GM19328 (cell line): ENCODE results near the gene TRAF7.

ENCODE experiments used
- ATAC-seq: cut with Tn5 transposase; IDR thresholded peaks from one replicate; pipeline ENCODE4 v1.9.1; 2021; ENCODE audit warnings: mild to moderate bottlenecking, moderate library complexity; ENCODE audit not compliant: unreplicated experiment

TRAF7 gene

DNA sequence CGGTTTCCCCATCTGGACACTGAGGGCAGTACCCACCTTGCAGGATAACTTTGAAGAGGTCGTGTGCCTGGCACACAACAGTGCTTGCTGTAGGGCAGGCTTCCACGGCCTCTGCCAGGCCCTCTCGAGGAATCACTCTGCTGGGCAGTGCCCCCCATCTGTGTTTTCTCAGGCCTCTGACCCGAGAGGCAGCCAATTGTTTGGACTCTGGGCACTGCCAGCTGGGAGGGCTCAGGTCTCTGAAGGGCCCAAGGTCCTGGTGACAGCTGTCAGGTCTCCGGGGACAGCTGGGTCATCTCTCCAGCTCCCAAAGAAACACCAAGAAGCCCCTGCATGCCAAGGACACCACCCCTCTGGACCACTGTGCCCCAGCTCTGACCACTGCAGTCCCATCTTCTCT is 8.2 kb upstream of the TRAF7 start:
- no peak for ATAC-seq

DNA sequence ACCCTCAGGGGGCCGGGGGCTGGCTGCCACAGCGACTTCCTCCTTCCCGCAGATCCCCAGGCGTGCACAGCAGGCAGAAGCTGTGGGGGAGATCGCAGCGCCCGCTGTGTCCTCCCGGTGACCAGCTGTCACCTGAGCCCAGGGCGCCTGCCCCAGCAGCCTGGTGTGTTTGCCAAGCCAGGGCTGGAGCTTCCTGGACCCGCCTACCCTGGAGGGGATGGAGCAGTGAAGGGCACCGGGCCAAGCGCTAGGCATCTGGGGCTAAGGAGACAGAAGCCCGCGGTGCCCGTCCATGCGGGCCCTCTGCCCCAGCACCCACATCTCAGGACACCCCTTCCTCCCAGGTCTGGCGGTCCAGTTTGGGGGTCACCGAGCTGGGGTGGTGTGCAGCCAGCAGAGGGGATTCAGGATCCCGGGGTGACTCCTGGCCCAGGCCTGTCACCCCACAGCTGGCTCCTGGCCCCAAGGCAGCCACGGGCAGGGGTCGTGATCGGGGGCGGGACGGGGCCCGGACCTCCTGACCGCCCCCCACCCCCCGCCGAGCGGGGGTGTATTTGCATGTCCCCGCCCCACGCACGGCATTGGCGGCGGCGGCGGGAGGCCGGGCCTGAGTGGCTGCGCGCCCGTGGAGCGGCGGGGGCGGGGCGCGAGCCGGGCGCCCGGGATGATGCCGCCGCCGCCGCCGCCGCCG is 7.5 kb upstream of the TRAF7 start, which contains the start of gene RAB26:
RAB26 (plus strand) TSS at position 645 of the 691 bp plus-strand sequence. CDS start 159 bp downstream, outside the sequence.
- no peak for ATAC-seq

DNA sequence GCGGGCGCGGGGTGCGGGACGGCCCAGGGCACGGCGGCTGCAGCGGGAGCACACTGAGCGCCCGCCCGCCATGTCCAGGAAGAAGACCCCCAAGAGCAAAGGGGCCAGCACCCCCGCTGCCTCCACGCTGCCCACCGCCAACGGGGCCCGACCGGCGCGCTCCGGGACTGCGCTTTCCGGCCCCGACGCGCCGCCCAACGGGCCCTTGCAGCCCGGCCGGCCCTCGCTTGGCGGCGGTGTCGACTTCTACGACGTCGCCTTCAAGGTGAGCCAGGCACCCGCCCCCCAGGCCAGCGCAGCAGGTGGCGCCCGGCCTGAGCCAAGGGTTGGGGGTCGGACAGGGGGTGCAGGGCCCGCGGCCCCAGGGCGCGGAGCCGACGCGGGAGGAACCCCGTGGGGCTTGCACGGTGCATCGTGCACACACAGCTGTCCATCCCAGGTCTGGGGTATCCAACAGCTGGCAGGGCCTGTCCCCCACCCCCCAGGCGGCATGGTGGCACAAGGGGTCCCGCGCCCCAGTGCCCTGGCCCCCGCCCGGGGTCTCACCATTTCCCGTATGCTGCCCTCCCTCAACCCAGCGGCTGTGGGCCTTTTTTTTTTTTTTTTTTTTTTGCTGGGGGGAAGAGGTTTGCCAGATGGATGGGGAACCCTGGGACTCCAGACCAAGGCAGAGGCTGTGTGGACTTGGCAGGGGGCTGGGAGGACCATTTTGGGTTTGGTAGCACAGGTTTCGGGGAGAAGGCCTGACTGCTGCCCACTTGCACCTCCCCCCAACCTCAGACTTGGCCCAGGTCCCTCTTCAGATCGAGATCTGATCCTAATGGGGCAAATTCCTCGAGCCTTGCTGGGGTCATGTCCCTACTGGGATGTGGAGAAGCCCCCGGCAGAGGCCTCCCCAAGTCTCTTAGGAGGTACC is 6.6 kb upstream of the TRAF7 start:
- ATAC-seq, result no peak

DNA sequence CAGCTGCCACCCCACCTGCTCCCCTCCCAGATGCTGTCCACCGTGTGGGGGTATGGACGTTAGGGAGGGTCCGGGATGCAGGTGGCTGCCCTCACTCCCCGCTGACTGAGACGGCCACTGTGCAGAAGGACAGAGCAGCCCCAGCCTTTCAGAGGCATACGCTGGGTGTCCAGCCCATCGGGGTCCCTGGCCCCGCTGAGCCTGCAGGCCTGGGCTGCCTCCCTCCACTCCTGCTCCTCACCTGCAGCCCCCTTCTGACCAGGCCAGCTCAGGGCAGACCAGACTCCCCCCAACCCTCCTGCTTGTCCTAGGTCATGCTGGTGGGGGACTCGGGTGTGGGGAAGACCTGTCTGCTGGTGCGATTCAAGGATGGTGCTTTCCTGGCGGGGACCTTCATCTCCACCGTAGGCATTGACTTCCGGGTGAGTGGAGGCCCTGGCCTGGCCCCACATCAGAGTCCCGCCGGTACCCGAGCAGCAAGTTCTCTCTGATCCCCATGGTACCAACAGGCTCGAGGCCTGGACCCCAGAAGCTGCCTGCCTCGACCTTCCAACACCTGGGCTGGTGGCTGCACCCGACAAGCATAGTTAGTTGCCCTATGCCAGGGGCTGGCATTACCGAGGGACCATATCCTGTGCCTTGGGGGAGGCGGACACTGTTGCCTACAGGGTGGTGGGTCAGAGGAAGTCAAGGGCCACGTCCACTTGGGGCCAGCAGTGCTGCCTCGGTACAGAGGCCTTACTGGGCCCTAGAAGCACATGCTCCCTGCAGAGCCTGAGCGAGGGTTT is 5.8 kb upstream of the TRAF7 start:
- ATAC-seq, result no peak

DNA sequence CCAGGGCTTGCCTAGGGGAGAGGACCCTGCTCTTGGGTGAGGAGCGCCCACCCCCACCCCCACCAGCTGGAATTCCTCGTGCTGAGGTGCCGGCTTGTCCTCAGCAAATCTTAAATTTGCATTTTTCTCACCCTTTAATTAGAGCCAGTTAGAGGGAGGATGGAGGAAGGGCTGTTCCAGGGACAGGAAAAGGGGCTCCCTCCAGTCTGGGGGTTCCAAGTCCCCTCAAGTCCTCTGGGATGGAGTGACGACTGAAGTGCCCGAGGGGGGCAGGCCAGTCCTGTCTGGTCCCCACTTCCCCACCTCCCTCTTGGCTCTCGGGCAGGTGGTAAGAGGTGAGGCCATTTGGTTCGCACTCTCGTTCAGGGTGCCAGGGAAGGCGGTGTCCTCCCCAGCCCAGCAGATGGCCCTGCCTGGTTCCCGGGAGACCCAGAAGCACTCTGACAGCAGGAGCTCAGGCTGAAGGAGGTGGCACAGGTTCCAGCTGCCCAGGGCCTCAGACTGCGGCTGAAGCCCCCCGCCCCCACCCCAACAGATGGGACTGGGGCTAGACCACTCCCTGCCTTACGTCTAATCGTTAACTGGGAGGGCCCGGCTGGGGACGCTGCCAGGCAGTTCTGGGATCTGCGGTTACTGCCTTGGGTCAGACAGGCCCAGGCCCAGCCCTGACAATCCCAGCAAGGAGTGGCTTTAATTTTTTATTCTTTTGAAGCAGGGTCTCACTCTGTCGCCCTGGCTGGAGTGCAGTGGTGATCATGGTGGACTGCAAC is 5.0 kb upstream of the TRAF7 start:
- no peak for ATAC-seq

DNA sequence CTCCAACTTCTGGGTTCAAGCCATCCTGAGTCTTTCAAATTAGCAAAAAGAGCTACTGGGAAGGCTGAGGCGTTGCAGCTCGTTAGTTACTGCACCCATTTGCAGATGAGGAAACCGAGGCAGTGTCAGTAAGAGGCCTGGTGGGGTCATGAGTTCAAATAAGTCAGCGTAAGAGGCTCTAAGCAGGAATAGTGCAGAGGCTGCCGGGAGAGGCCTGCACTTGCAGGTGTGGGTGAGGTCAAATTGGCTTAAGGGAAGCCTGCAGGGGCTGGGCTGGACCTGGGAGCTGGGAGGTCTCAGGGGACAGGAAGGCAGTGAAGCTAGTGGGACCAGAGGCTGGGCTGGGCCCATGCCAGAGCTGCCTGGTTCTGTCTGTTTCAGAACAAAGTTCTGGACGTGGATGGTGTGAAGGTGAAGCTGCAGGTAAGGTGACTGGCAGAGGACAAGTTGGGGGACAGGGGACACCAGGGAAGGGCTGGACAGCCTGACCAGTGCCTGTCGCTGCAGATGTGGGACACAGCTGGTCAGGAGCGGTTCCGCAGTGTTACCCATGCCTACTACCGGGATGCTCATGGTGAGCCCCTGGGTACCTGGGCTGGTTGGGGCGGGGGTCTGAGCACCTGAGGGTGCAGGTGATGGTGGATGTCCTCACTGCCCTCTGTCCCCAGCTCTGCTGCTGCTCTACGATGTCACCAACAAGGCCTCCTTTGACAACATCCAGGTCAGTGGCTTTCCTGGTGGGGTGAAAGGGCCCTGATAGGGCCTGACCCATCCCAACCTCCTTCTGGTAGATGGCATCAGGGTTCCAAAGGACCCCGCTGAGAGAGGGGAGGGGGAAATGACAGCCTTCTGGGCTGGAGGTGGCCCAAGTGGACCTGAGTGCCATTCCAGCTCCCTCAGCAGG is 4.1 kb upstream of the TRAF7 start:
- no peak for ATAC-seq

DNA sequence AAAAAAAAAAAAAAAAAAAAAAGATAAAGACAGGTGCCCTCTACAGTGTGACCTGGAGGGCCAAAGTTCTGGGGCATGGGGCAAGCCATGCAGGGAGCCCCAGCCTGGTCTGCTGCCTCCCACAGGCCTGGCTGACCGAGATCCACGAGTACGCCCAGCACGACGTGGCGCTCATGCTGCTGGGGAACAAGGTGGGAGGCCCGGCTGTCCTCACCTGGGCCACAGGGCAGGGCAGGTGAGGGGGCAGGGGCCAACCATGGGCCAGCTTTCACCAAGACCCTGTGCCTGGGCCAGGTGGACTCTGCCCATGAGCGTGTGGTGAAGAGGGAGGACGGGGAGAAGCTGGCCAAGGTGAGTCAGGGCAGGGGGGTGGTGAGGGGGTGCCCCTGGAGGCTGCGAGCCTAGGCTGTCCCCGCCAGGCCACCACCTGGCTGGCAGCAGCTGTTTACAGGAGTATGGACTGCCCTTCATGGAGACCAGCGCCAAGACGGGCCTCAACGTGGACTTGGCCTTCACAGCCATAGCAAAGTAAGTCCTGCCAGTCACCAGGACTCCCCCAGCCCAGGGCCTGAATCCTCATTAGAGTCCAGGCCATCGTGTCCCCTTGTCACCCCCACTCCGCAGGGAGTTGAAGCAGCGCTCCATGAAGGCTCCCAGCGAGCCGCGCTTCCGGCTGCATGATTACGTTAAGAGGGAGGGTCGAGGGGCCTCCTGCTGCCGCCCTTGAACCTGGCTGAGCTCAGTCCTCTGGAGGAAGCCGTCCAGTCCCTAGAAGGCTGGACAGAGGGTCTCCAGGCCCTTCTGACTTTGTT is 2.7 kb upstream of the TRAF7 start:
- ATAC-seq, result no peak

DNA sequence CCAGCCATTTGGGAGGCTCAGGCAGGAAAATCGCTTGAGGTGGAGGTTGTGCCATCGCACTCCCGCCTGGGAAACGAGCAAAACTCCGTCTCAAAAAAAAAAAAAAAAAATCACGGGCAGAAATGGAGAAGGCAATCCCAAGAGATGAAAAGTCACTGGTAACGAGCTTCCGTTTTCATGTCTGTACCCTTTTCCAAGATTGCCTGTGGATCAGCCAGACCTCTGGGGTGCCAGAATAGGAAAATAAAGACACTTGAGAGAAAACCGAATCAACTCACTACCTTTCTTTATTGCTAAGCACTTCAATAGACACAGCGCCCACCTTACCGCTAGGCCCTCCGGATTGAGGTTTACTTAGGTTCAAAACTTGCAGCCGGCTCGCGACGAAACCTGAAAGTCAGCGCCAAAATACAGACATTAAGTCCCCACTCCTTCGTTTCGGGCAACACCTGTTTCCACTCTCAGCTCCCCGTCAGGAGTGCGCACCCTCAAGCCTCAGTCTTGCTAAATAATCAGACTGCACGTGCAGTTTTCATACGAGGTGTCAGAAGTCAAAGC is 970 bp upstream of the TRAF7 start:
- no peak for ATAC-seq

DNA sequence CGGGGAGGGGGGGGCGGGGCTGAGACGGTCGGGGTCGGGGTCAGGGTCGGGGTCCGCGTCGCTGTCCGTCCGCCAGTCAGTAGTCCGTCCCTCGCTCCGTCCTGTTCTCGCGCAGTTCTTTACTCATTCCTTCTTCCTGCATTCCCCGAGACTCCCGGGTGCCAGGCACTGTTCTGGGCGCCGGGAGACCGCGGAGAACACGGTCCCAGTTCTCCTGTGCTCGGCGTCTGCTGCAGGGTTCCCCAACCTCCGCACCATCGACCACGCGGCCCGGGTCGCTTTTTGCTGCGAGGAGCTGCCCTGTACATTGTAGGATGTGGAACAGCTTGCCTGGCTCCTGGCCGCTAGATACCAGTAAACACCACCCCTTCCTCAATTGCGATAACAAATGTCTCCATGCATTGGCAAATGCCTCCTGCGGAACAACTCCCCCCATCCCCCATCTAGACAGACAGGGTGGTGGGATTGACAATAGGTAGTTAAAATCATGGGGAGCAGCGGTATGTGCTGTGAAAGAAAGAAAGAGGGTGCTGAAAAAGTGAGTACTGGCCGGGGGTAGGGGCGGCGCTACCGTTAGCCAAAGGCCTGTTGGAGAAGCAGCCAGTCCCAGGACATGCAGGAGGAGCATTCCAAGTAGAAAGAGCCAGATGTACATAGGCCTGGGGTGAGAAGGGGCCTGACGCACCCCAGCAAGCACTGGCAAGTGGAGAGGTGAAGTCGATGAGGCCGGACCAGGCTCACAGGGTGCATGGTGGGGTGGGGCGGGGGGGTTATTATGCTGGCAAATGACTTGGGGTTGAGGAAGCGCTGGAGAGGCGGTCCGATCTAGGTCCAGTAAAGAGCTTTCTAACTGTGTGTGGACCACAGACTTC is 631 bp downstream of the TRAF7 start:
- ATAC-seq, result no peak

DNA sequence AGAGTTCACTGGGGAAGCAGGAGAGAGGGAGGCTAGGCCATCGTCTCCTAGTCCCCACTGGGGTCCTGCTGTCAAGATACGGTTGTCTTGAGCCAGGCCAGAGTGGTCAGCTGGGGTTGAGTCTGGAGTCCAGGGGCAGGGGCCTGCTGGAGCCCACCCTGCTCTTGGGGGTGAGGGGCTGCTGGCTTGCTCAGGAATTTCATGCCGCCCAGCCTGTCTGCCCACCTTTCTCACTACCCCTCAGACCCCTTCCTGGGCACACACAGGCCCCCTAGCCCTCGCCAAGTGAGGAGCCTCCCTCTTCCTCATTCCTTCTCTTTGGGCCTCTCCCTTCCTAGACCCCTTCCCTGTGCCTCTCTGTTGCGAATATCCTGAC is 1.3 kb downstream of the TRAF7 start:
- no peak for ATAC-seq

DNA sequence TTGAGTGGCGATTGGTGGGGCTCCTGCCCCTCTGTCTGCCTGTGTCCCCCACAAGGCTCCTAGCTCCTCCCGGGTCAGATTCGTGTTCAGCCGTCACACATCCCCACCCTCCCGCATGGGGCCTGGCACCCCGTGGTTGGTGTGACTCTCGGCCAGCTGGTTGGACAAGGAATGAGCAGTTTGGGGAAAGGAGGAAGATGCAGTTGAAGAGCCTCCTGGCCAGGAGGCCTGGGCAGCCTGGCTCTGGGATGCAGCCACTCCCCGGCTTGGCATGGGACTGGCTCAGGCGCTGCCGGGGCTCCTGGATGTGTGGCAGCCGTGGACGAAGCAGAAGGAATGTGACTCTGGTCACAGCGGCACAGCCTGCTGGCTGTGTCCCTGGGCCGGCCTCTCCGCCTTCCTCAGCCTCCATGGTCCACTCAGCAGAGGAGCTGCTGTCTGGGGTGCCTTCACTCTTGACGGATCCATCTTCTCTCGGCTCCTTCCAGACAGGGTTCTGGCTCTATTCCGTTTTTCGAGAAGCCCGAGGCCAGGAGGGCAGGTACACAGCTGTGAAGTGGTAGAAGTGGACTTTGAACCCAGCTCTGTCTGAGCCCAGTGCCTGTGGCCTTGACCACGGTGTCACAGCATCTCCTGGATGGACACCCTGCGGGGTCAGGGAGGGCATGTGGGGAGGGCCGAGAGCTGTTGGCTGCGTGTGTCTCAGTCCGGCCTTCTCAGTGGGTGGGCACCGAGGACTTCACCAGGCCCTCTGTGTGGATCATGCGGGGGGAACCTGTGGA is 2.1 kb downstream of the TRAF7 start:
- no peak for ATAC-seq

DNA sequence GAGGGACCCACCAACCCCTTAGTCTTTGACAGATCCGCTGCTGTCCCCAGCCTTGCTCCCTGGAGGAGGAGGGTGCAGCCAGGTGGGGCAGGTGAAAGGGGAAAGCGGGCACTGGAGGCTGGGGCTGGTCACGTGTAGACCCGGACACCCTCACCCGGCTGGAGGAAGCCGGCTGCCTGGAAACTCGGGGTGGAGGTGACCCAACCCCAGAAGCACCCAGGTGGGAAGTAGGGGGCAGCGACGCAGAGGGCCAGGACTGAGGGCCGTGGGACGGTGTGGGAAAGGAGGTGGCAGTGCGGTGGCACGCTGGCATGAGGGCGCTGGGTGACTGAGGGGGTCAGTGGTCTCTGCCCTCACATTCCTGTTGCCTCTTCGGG is 2.7 kb downstream of the TRAF7 start:
- ATAC-seq, result no peak

DNA sequence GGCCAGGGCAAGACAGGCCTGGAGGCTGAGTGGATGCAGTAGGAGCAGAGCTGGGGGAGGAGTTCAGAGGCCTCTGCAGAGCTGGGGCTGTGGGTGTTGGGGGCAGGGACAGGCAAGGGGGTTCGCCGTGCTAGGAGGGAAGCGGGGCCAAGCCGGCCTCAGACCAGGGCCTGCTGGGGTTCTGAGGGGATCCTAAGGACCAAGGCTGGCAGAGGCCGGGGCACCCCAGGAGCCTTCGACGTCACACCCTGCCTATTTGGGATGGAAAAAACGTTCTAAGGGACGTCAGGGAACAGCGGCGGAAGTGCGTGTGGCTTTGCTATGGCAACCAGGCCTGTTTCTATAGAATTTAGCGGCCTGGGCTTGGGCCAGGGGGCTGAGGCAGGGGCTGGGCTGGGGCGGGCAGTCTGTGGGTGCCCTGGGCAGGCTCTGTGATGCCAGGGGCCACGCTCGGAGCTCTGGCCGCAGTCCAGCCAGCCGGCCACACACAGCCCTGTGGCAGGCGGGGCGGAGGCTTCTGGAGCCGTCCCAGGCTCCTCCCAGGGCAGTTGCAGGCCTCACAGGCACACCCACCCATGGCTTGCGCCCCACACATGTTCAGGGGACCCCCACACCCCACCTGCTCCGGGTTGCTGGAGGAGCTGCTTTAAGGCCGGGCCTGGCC is 3.7 kb downstream of the TRAF7 start:
- no peak for ATAC-seq

DNA sequence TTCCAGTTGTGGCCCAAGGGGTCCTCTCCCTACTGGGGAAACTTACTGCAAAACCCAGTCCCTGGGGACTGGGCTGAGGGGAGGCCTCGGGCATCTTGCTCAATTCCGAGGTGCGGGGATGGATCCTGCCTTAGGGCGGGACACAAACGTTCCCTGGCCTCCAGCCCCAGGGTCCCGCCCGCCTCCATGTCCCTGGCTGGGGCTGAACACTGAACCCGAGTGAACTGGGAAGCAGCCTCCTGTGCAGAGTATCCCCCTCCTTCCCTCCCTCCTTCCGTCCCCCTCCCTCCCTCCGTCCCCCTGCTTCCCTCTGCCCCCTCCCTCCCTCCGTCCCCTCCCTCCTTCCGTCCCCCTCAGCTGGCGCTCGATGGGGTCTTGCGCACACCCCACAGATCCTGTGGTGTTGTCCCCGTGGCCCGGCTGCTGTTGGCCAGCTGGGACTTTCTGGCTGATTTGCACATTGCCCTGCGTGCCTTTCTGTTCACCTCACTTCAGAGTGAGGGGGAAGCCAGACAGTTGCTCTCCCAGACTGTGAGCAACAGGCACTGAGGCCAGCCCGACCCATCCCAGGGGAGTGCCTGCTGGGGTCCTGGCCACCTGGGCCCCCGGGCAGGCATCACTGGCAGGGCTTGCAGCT is 5.5 kb downstream of the TRAF7 start:
- ATAC-seq, result no peak

DNA sequence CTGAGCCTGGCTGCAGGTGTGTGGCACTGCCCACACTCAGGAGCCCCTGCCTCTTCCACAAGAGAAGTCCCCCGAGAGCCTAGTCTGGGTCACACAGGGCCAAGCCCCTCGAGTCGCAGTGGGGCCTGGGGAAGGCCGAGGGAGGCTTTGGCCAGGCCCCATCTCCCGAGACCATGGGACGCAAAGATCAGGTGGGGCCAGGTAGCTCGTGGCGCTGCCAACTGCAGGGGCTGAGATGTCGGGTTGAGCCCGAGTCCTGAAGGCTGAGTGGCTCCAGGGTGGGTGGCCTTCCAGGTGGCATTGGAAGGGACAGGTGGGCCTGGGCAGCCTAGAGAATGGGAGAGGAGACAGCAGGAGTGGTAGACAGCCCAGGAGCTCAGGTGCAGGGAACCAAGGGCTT is 6.3 kb downstream of the TRAF7 start:
- ATAC-seq, result no peak

DNA sequence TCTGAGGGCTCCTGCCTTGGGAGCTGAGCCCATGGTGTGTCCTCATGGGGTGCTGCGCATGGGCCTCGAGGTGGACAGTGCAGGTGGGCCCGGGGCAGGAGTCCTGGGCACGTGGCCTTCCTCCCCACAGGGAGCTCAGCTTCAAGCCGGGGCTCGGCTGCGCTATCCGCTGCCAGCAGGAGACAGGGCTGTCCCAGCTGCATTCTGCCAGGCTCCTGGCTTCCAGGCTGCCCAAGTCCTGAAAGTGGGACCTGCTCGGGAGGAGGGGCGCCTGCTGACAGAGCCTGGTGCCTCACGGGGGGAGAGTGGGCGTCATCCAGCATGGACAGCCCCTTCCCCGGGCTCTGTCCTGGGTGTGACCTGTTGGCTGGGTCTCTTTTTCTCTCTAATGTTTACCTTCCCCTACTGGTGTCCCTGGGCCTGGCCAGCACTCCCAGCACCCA is 7.1 kb downstream of the TRAF7 start:
- no peak for ATAC-seq
